SK-N-SH (cell line): ENCODE results near the gene TMEM269. TPM values are rescaled to one million over a fixed set of nuclear protein-coding genes. Genes with fewer than 3 reads are reported as not detected.

Experiments used
- CTCF ChIA-PET: fragments of 300-600, 350-600 bp; formaldehyde crosslinking; extraction: SDS; loops from one replicate; lab custom pipeline; 2021; lab: Yijun Ruan, JAX
- POLR2A ChIA-PET: fragments of 350-600 bp; sonication (Branson Sonifier 250); formaldehyde crosslinking; extraction: SDS; loops from one replicate; lab custom pipeline; 2020; ENCODE audit warnings: antibody characterized with exemption, inconsistent platforms; lab: Yijun Ruan, JAX
- DNase-seq: peaks from one replicate; pipeline ENCODE4 v3.0.0; 2012
- H2AFZ ChIP-seq: fragments of 200-600 bp; sonication (generic); 2 replicates; pipeline ENCODE4 v1.8.1; 2016; ENCODE audit warnings: antibody characterized with exemption, mild to moderate bottlenecking, low read depth
- H3F3A ChIP-seq: fragments of 200-600 bp; sonication (generic); replicated peaks from 2 replicates; pipeline ENCODE3; 2016; ENCODE audit warnings: antibody characterized with exemption, mild to moderate bottlenecking; ENCODE audit not compliant: insufficient read depth
- H3K27ac ChIP-seq, 2 experiments: fragments of 200-500 bp in 1 of 2; fragments of 200-600 bp in 1 of 2; sonication (Bioruptor generic) in 1 of 2; sonication (generic), shearing (Covaris generic) in 1 of 2; 2 replicates each; pipeline versions ENCODE4 v1.5.1 to v1.6.1; 2014 to 2016; ENCODE audit warnings: low read depth in 2 of 2, inconsistent platforms in 1 of 2, low read length in 1 of 2, mild to moderate bottlenecking in 1 of 2, mixed read lengths in 1 of 2
- H3K27me3 ChIP-seq: fragments of 200-600 bp; sonication (generic), shearing (Covaris generic); 2 replicates; pipeline ENCODE4 v1.6.1; 2016; ENCODE audit warnings: mixed run types; ENCODE audit not compliant: insufficient read depth
- H3K36me3 ChIP-seq, 2 experiments: fragments of 200-500 bp in 1 of 2; fragments of 200-600 bp in 1 of 2; sonication (Bioruptor generic) in 1 of 2; sonication (generic) in 1 of 2; replicated peaks in 1 of 2; 2 replicates each; pipeline versions ENCODE3 to v1.5.1; 2014 to 2016; ENCODE audit warnings: low read length in 1 of 2, mild to moderate bottlenecking in 1 of 2; ENCODE audit not compliant: insufficient read depth in 2 of 2, control insufficient read depth in 1 of 2
- H3K4me1 ChIP-seq, 2 experiments: fragments of 200-500 bp in 1 of 2; fragments of 200-600 bp in 1 of 2; sonication (Bioruptor generic) in 1 of 2; sonication (generic), shearing (Covaris generic) in 1 of 2; 2 replicates each; pipeline versions ENCODE4 v1.5.1 to v1.6.1; 2014 to 2016; ENCODE audit warnings: low read depth in 1 of 2, low read length in 1 of 2, mixed run types in 1 of 2; ENCODE audit not compliant: insufficient read depth in 2 of 2, control insufficient read depth in 1 of 2
- H3K4me2 ChIP-seq: fragments of 200-600 bp; sonication (generic), shearing (Covaris generic); 2 replicates; pipeline ENCODE4 v1.6.1; 2017; ENCODE audit warnings: mixed run types
- H3K4me3 ChIP-seq, 2 experiments: fragments of 200-500 bp in 1 of 2; fragments of 200-600 bp in 1 of 2; sonication (Bioruptor generic) in 1 of 2; sonication (generic), shearing (Covaris generic) in 1 of 2; 2 replicates each; pipeline versions ENCODE4 v1.5.1 to v1.8.1; 2014 to 2016; ENCODE audit warnings: low read depth in 2 of 2, inconsistent platforms in 1 of 2, low read length in 1 of 2, mild to moderate bottlenecking in 1 of 2, mixed read lengths in 1 of 2, moderate library complexity in 1 of 2
- H3K79me2 ChIP-seq: fragments of 200-600 bp; sonication (generic); 2 replicates; pipeline ENCODE4 v1.8.1; 2017; ENCODE audit warnings: mild to moderate bottlenecking; ENCODE audit not compliant: insufficient read depth
- H3K9ac ChIP-seq: fragments of 200-600 bp; sonication (generic); 2 replicates; pipeline ENCODE4 v1.6.1; 2017; ENCODE audit warnings: mixed run types
- H3K9me2 ChIP-seq: fragments of 200-600 bp; sonication (generic); 2 replicates; pipeline ENCODE4 v1.6.1; 2017; ENCODE audit warnings: mixed run types
- H3K9me3 ChIP-seq: fragments of 200-600 bp; sonication (generic); 2 replicates; pipeline ENCODE4 v1.6.1; 2017; ENCODE audit warnings: mixed run types, mild to moderate bottlenecking, moderate library complexity
- H4K20me1 ChIP-seq: fragments of 200-600 bp; sonication (generic); 2 replicates; pipeline ENCODE4 v1.6.1; 2017; ENCODE audit warnings: mild to moderate bottlenecking, mixed run types; ENCODE audit not compliant: insufficient read depth
- CHD2 ChIP-seq: fragments of 150-350 bp; IDR thresholded peaks from 2 replicates; pipeline ENCODE4 v1.6.1; 2018; ENCODE audit warnings: low read length; ENCODE audit not compliant: partially characterized antibody
- GATA2 ChIP-seq: sonication (generic); formaldehyde crosslinking; IDR thresholded peaks from 2 replicates; pipeline ENCODE4 v1.5.0; 2020; ENCODE audit warnings: mild to moderate bottlenecking, missing genetic modification reagents
- IRF3 ChIP-seq: fragments of 150-350 bp; IDR thresholded peaks from 2 replicates; pipeline ENCODE4 v1.6.1; 2016; ENCODE audit warnings: mild to moderate bottlenecking, low read depth, low read length
- JUND ChIP-seq: IDR thresholded peaks from 2 replicates; pipeline ENCODE4 v1.4.0; 2012
- MAX ChIP-seq: IDR thresholded peaks from 2 replicates; pipeline ENCODE4 v1.4.0; 2012; ENCODE audit warnings: low read depth
- NFIC ChIP-seq: IDR thresholded peaks from 2 replicates; pipeline ENCODE4 v1.4.0; 2012; ENCODE audit warnings: borderline replicate concordance
- PBX3 ChIP-seq: IDR thresholded peaks from 2 replicates; pipeline ENCODE4; 2012
- POLR2AphosphoS5 ChIP-seq: IDR thresholded peaks from 2 replicates; pipeline ENCODE4 v1.6.1; 2012; ENCODE audit warnings: low read depth, low read length
- RXRA ChIP-seq: IDR thresholded peaks from 2 replicates; pipeline ENCODE4 v1.4.0; 2012; ENCODE audit warnings: low read depth, mild to moderate bottlenecking, borderline replicate concordance
- SIN3A ChIP-seq: IDR thresholded peaks from 2 replicates; pipeline ENCODE4 v1.6.1; 2012; ENCODE audit warnings: low read depth, mild to moderate bottlenecking, low read length, moderate library complexity, borderline replicate concordance
- TAF1 ChIP-seq: IDR thresholded peaks from 2 replicates; pipeline ENCODE4 v1.6.1; 2012; ENCODE audit warnings: low read depth, mild to moderate bottlenecking, low read length, moderate library complexity, borderline replicate concordance
- USF2 ChIP-seq: fragments of 150-350 bp; IDR thresholded peaks from 2 replicates; pipeline ENCODE4 v1.6.1; 2017; ENCODE audit warnings: antibody characterized with exemption, low read length, low read depth, borderline replicate concordance
- YY1 ChIP-seq: IDR thresholded peaks from 2 replicates; pipeline ENCODE4 v1.4.0; 2012; ENCODE audit warnings: low read depth, mild to moderate bottlenecking
- WGBS: methylation state at CpG from one replicate; pipeline ENCODE4 v1.1.6; 2017; ENCODE audit warnings: low lambda C conversion rate; 5-methylcytosine and 5-hydroxymethylcytosine counted together
- polyA plus RNA-seq, 3 experiments: library from polyadenylated mRNA; depleted of rRNA; stranded (reverse); fragments of >200 nt; gene quantifications; 2 replicates each; pipeline ENCODE4 v1.2.3, GENCODE V29; 2012

Gene TMEM269
- polyA plus RNA-seq, 1 of the 3 experiments (the other 2 are of a cell fraction): 0.05 TPM

GRCh38 chr1:42849944-42850343 is 65.2 kb downstream of the TMEM269 start:
- Histone ChIP-seq H3K27me3 (no peaks in the 10 kb centered on the region), H3F3A (peaks cover 5% of the 10 kb centered on the region), H3K4me1 (peaks cover 0 to 11% of the 10 kb centered on the region in 2 experiments; a peak in 2 of 4 replicates), H3K4me2 (no peak overlapping the region), H3K9me2 (no peaks in the 10 kb centered on the region), H4K20me1 (no peaks in the 10 kb centered on the region), H2AFZ (no peak overlapping the region), H3K27ac (no peak overlapping the region), H3K4me3 (no peak overlapping the region), H3K36me3 (peaks cover 16 to 22% of the 10 kb centered on the region in 2 experiments), H3K9ac (no peak overlapping the region), H3K9me3 (no peaks in the 10 kb centered on the region), H3K79me2 (peaks cover 26% of the 10 kb centered on the region; the same call in 1 of the 2 replicates)
- ChIA-PET CTCF (interaction anchor here (0.8 kb wide), 1 partner anchor 224 kb away, joined by 4 read pairs; no protein-coding TSS in a partner anchor), POLR2A (interaction anchor here (0.6 kb wide), 1 partner anchor 26 kb away, joined by 4 read pairs; no protein-coding TSS in a partner anchor)
- no peak for DNase-seq
- 97% methylated on average over 5 of the region's 5 CpGs for WGBS
- TF ChIP-seq POLR2AphosphoS5 (no peak), JUND (no peak), NFIC (no peak), RXRA (no peak), PBX3 (no peak), SIN3A (no peak), MAX (no peak), USF2 (no peak), CHD2 (no peak), YY1 (no peak), GATA2 (no peak), IRF3 (no peak), TAF1 (no peak)

Other genes with a start within 250 kb of the TMEM269 start
- gene PPIH, start 126.6 kb upstream of the TMEM269 start, polyA plus RNA-seq (2012; rRNA removed): 89.1 and 104 TPM in 2 replicates
- gene YBX1, start 102.6 kb upstream of the TMEM269 start, polyA plus RNA-seq (2012; rRNA removed): 419 and 592 TPM in 2 replicates
- gene CLDN19, start 44.8 kb upstream of the TMEM269 start, polyA plus RNA-seq (2012; rRNA removed): not detected in 2 replicates
- 64.3 and 66.8 TPM in 2 replicates for gene P3H1, start 18.0 kb upstream of the TMEM269 start, polyA plus RNA-seq (2012; rRNA removed)
- 2.6 and 3.6 TPM in 2 replicates for gene C1orf50, start 17.7 kb upstream of the TMEM269 start, polyA plus RNA-seq (2012; rRNA removed)
- 10.4 and 13.4 TPM in 2 replicates for gene ERMAP, start 32.1 kb downstream of the TMEM269 start, polyA plus RNA-seq (2012; rRNA removed)
- 18.6 and 20.2 TPM in 2 replicates for gene SVBP, start 32.4 kb downstream of the TMEM269 start, polyA plus RNA-seq (2012; rRNA removed)
- gene ZNF691, start 61.6 kb downstream of the TMEM269 start, polyA plus RNA-seq (2012; rRNA removed): 7.2 and 10.1 TPM in 2 replicates
- 50.5 and 63.8 TPM in 2 replicates for gene SLC2A1, start 173.9 kb downstream of the TMEM269 start, polyA plus RNA-seq (2012; rRNA removed)